Measurements from ENCODE around the gene MLF2. TPM values are rescaled to one million over a fixed set of nuclear protein-coding genes. Genes with fewer than 3 reads are reported as not detected.
A peak's percentile ranks its signal among the peaks of the same experiment; 100 is the strongest.

The MLF2 gene
- total RNA-seq, 4 donors from 2014 or later, result 103 to 205 (median 133) TPM

DNA sequence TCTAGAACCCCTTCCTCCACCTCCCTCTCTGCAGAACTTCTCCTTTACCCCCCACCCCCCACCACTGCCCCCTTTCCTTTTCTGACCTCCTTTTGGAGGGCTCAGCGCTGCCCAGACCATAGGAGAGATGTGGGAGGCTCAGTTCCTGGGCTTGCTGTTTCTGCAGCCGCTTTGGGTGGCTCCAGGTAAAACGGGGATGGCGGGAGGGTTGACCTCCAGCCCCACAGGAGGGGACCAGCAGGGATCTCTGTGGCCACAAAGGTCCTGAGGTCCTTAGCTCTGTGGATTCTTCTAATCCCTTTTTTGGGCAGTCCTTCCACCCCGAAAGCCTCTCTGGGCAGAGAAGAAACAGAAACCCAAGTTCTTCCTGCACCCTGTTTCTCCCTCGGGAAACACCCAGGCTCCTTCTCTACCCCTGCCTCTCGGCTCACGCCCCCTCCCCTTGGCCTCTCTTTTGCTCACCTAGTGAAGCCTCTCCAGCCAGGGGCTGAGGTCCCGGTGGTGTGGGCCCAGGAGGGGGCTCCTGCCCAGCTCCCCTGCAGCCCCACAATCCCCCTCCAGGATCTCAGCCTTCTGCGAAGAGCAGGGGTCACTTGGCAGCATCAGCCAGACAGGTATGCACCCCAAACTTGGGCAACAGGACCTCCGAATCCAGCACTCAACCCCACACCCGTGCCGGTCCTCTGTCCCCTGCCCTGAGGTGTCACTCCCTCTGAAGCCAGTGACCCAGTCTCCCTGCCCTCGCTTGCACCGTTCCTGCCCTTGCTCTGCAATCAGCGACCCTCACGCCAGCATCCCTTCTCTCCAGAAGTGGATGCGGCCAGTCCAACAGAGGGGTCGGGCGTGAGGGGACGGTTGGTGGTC, 20.0 kb upstream of the MLF2 start:
- Histone ChIP-seq H3K4me3 (peak overlapping the region in 2 of 4 donors; percentile 27 to 32), H3K27ac (peak overlapping the region in 3 of 4 donors; percentile 59 to 96 (median 75)), H3K9me3 (no peaks in the 10 kb centered on the region), H3K27me3 (no peaks in the 10 kb centered on the region), H3K36me3 (peaks cover 0 to 41% (median 0%) of the 10 kb centered on the region in 3 donors), H3K4me1 (peaks cover 3 to 63% (median 30%) of the 10 kb centered on the region in 4 donors)
- TF ChIP-seq POLR2A (IDR thresholded peaks at IDR 0.05) (no peak), EP300 (IDR thresholded peaks at IDR 0.05) (no peak)
- TF ChIP-seq, protein P1, sequence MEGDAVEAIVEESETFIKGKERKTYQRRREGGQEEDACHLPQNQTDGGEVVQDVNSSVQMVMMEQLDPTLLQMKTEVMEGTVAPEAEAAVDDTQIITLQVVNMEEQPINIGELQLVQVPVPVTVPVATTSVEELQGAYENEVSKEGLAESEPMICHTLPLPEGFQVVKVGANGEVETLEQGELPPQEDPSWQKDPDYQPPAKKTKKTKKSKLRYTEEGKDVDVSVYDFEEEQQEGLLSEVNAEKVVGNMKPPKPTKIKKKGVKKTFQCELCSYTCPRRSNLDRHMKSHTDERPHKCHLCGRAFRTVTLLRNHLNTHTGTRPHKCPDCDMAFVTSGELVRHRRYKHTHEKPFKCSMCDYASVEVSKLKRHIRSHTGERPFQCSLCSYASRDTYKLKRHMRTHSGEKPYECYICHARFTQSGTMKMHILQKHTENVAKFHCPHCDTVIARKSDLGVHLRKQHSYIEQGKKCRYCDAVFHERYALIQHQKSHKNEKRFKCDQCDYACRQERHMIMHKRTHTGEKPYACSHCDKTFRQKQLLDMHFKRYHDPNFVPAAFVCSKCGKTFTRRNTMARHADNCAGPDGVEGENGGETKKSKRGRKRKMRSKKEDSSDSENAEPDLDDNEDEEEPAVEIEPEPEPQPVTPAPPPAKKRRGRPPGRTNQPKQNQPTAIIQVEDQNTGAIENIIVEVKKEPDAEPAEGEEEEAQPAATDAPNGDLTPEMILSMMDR (IDR thresholded peaks at IDR 0.05), result no peak
- DNase-seq (ENCODE audit: low spot score in 2 of 2), result no peak
- whole genome bisulfite sequencing, 2 donors, result 65 to 74% methylated on average over 20 to 21 of the region's 21 CpGs

DNA sequence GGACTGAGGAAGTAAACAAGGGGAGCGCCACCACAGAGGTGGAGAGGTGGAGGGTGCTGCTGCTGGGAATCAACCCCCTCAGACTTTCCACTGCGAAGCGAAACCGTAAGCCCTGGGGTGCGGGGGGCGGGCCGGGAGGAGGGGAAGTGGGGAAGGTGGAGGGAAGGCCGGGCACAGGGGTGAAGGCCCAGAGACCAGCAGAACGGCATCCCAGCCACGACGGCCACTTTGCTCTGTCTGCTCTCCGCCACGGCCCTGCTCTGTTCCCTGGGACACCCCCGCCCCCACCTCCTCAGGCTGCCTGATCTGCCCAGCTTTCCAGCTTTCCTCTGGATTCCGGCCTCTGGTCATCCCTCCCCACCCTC, 19.4 kb upstream of the MLF2 start, which contains the start of gene LAG3:
Gene LAG3, plus strand, starts transcription at position 190 of the 365 bp plus-strand sequence. CDS start 333 bp downstream, outside the sequence.
- Histone ChIP-seq H3K27me3 (no peaks in the 10 kb centered on the region), H3K9me3 (no peaks in the 10 kb centered on the region), H3K27ac (peak within 1 kb of the TSS in 3 of 4 donors; percentile 59 to 96 (median 75)), H3K36me3 (peaks cover 0 to 41% (median 0%) of the 10 kb centered on the region in 3 donors), H3K4me3 (peak within 1 kb of the TSS in 2 of 4 donors; percentile 16 to 32), H3K4me1 (peaks cover 3 to 66% (median 31%) of the 10 kb centered on the region in 4 donors)
- 36 to 47% methylated on average over 15 of the region's 15 CpGs for WGBS, 2 donors
- TF ChIP-seq, protein P1 (IDR thresholded peaks at IDR 0.05), result no peak
- TF ChIP-seq EP300 (IDR thresholded peaks at IDR 0.05) (no peak), POLR2A (IDR thresholded peaks at IDR 0.05) (no peak)
- no peak for DNase-seq (ENCODE audit: low spot score in 2 of 2)

DNA sequence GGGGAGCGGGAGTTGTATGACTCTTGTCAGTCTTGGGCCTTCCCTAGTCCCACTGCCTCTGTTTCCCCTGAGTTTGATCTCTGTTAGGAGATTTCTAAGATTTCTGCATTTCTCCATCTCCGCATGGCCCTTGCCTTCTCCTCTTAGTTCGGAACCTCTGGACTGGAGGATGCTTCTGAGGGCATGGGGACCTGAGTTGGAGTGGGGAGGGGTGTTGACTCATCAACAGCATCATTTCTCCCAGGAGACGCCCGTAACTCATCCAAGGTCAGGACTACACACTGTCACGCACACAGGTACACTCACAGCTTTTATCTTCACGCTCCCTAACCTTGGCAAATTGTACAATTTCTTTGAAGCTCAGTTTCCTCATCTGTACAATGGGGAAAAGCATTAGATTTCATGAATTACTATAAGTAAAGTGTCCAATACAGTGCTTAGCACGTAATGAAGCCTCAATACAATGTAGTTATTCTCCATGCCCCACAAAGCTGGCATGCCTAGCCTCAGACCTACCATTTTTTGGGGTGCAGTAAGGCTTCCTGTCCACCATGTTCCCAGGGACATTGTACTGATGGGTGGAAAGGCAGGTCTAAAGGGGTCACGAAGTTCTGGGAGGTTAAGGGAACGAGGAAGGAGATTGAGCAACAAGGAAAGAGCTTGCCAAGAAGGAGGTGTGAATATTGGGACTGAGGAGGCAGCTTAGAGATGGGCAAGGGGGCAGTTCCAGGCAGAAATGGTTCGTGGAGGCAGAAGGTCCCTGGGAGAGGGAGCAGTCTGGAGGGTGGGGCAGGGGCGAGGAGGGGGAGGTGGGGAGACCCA, 18.8 kb upstream of the MLF2 start:
- no peak for DNase-seq (ENCODE audit: low spot score in 2 of 2)
- TF ChIP-seq POLR2A (IDR thresholded peaks at IDR 0.05) (no peak), EP300 (IDR thresholded peaks at IDR 0.05) (peak in 1 of 2 donors; percentile 43)
- TF ChIP-seq, protein P1 (IDR thresholded peaks at IDR 0.05), result no peak
- H3K4me3 ChIP-seq, result peak overlapping the region in 2 of 4 donors; percentile 16 to 32

DNA sequence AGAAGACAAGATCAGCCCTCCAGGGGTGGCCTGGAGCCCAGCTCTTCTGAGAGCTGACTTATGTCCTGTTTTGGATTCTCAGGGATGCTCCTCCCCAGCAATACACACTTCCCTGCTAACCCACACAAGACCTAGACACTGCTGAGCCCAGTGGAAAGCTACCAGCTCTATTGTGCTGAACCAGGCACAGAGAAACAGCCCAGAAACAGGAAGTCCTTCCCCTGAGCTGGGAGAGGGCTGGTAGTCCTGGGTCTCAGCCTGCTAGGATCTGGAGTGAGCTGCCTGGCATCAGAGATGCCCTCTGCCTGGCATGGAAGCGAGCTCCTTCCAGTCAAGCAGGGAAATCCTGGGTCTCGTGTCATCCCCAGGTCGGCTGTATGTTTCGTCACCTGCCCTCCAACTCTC, 18.2 kb upstream of the MLF2 start:
- DNase-seq (ENCODE audit: low spot score in 2 of 2), result no peak
- WGBS, 2 donors, result 82 to 92% methylated on average over 4 of the region's 4 CpGs
- no peak overlapping the region for H3K4me3 ChIP-seq
- peaks cover 3 to 66% (median 31%) of the 10 kb centered on the region in 4 donors for H3K4me1 ChIP-seq
- H3K9me3 ChIP-seq, result no peaks in the 10 kb centered on the region
- peak overlapping the region in 2 of 4 donors; percentile 75 to 96 for H3K27ac ChIP-seq
- H3K36me3 ChIP-seq, result peaks cover 0 to 41% (median 0%) of the 10 kb centered on the region in 3 donors
- TF ChIP-seq EP300 (IDR thresholded peaks at IDR 0.05) (no peak), POLR2A (IDR thresholded peaks at IDR 0.05) (no peak)
- TF ChIP-seq, protein P1 (IDR thresholded peaks at IDR 0.05), result no peak
- no peaks in the 10 kb centered on the region for H3K27me3 ChIP-seq

More for the DNA sequence above, 18.8 kb upstream of the MLF2 start:
- H3K27me3 ChIP-seq, result no peaks in the 10 kb centered on the region
- H3K9me3 ChIP-seq, result no peaks in the 10 kb centered on the region
- peak overlapping the region in 3 of 4 donors; percentile 57 to 96 (median 75) for H3K27ac ChIP-seq
- peaks cover 3 to 66% (median 31%) of the 10 kb centered on the region in 4 donors for H3K4me1 ChIP-seq
- H3K36me3 ChIP-seq, result peaks cover 0 to 41% (median 0%) of the 10 kb centered on the region in 3 donors
- WGBS, 2 donors, result 73% methylated on average over 12 of the region's 12 CpGs

Measured in tibial nerve (tissue), 4 donors.